Neural crest cell (in vitro differentiated cells): ENCODE measurements around the gene SYT14. TPM values are rescaled to one million over a fixed set of nuclear protein-coding genes. Genes with fewer than 3 reads are reported as not detected.

ENCODE experiments used
- DNase-seq: peaks from one replicate; pipeline ENCODE4 v3.0.0; 2021; ENCODE audit warnings: low read depth, mixed read lengths, low spot score
- H3K27ac Mint-ChIP-seq: one replicate; pipeline ENCODE4 v1.8.0; 2021; ENCODE audit warnings: mild to moderate bottlenecking, mixed read lengths; ENCODE audit not compliant: unreplicated experiment
- H3K27me3 Mint-ChIP-seq: 2 replicates; pipeline ENCODE4 v1.8.0; 2021; ENCODE audit warnings: low read depth, mild to moderate bottlenecking, mixed read lengths
- H3K36me3 Mint-ChIP-seq: 2 replicates; pipeline ENCODE4 v1.8.0; 2021; ENCODE audit warnings: low read depth, mild to moderate bottlenecking, mixed read lengths
- H3K4me1 Mint-ChIP-seq: 2 replicates; pipeline ENCODE4 v1.8.0; 2021; ENCODE audit warnings: mixed read lengths
- H3K4me3 Mint-ChIP-seq: one replicate; pipeline ENCODE4 v1.8.0; 2021; ENCODE audit warnings: mild to moderate bottlenecking, mixed read lengths
- H3K9me3 Mint-ChIP-seq: 2 replicates; pipeline ENCODE4 v1.8.0; 2021; ENCODE audit warnings: mixed read lengths
- total RNA-seq: library from RNA; stranded (reverse); gene quantifications from 2 replicates; pipeline ENCODE4 v1.2.1, GENCODE V29; 2021
- TF ChIP-seq, protein P1 (sequence below): fragments of 200-600 bp; sonication (generic); conservative IDR thresholded peaks from 2 replicates; pipeline ENCODE4 v1.5.0; 2021; ENCODE audit warnings: antibody characterized with exemption, mild to moderate bottlenecking

The SYT14 gene
- total RNA-seq, 1 donor from 2014 or later: 3.6 TPM

DNA sequence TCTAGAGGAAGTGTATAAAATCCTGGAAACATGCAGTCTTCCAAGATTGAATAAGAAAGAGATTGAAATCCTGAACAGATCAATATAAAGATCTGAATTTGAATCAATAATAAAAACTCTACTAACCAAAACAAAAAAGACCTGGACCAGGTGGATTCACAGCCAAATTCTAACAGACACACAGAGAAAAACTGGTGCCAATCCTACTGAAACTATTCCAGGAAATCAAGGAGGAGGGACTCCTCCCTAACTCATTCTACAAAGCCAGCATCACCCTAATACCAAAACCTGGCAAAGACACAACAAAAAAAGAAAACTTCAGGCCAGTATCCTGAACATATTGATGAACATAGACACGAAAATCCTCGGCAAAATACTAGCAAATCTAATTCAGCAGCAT, 58.3 kb downstream of the SYT14 start:
- Mint-ChIP-seq H3K4me1 (peaks cover 3% of the 10 kb centered on the region), H3K27me3 (peaks cover 2% of the 10 kb centered on the region), H3K36me3 (no peaks in the 10 kb centered on the region), H3K27ac (no peak overlapping the region), H3K9me3 (no peaks in the 10 kb centered on the region), H3K4me3 (no peak overlapping the region)
- TF ChIP-seq, protein P1, sequence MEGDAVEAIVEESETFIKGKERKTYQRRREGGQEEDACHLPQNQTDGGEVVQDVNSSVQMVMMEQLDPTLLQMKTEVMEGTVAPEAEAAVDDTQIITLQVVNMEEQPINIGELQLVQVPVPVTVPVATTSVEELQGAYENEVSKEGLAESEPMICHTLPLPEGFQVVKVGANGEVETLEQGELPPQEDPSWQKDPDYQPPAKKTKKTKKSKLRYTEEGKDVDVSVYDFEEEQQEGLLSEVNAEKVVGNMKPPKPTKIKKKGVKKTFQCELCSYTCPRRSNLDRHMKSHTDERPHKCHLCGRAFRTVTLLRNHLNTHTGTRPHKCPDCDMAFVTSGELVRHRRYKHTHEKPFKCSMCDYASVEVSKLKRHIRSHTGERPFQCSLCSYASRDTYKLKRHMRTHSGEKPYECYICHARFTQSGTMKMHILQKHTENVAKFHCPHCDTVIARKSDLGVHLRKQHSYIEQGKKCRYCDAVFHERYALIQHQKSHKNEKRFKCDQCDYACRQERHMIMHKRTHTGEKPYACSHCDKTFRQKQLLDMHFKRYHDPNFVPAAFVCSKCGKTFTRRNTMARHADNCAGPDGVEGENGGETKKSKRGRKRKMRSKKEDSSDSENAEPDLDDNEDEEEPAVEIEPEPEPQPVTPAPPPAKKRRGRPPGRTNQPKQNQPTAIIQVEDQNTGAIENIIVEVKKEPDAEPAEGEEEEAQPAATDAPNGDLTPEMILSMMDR: no peak
- no peak for DNase-seq

DNA sequence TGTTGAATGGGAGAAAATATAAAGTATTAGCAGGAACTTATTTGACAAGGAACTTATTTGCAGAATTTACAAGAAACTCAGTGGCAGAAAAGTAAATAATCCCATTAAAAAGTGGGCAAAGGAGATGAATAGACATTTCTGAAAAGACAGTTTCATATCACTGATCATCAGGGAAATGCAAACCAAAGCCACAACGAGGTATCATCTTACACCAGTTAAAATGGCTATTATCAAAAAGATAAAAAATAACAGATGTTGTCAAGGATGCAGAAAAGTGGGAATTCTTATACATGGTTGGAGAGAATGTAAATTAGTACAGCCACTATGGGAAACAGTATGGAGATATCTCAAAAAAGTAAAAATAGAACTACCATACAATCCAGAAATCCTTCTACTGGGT, 61.0 kb downstream of the SYT14 start:
- DNase-seq: no peak
- H3K9me3 Mint-ChIP-seq: no peaks in the 10 kb centered on the region
- H3K4me3 Mint-ChIP-seq: no peak overlapping the region
- H3K27me3 Mint-ChIP-seq: peaks cover 2% of the 10 kb centered on the region
- no peaks in the 10 kb centered on the region for H3K36me3 Mint-ChIP-seq
- H3K27ac Mint-ChIP-seq: no peak overlapping the region
- TF ChIP-seq, protein P1: no peak
- no peaks in the 10 kb centered on the region for H3K4me1 Mint-ChIP-seq

DNA sequence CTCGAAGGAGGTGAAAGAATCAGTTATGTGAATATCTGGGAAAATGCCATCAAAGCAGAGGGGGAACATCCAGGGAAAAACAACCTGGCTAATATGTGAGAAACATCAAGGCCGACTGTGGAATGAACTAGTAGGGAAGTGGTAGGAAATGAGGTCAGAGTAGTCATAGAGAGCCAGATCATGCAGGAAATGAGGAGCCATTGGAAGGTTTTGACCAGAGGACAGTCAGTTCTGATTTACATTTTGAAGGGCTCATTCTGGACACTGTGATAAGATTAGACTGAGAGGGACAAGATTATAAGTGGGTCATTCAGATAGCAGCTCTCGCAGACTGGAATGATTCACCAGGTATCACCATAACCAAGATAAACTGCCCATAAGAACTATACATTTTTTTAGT, 63.7 kb downstream of the SYT14 start:
- no peak for DNase-seq
- no peaks in the 10 kb centered on the region for H3K4me1 Mint-ChIP-seq
- H3K4me3 Mint-ChIP-seq: no peak overlapping the region
- H3K27me3 Mint-ChIP-seq: no peaks in the 10 kb centered on the region
- H3K27ac Mint-ChIP-seq: no peak overlapping the region
- no peaks in the 10 kb centered on the region for H3K36me3 Mint-ChIP-seq
- TF ChIP-seq, protein P1: no peak
- no peaks in the 10 kb centered on the region for H3K9me3 Mint-ChIP-seq

DNA sequence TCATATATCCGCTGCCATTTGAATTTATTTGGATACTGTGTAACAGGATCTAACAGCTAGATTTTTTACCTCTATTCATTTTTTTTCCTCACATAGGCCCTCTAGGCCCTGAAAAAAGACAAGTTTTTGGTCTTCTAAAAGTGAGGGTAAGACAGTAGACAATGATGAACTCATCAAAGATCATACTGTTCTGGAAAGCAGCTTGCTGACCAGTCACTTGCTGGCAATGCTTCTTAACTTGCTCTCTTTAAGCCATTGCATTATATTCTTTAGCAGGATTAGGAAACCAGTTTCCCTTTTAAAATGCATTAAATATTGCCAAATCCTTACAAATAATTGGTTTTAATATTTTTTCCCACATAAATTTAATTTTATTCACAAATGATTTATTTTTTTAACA, 65.5 kb downstream of the SYT14 start:
- Mint-ChIP-seq H3K4me1 (no peaks in the 10 kb centered on the region), H3K36me3 (no peaks in the 10 kb centered on the region), H3K27ac (no peak overlapping the region), H3K9me3 (no peaks in the 10 kb centered on the region), H3K4me3 (no peak overlapping the region), H3K27me3 (no peaks in the 10 kb centered on the region)
- TF ChIP-seq, protein P1: no peak
- DNase-seq: no peak

DNA sequence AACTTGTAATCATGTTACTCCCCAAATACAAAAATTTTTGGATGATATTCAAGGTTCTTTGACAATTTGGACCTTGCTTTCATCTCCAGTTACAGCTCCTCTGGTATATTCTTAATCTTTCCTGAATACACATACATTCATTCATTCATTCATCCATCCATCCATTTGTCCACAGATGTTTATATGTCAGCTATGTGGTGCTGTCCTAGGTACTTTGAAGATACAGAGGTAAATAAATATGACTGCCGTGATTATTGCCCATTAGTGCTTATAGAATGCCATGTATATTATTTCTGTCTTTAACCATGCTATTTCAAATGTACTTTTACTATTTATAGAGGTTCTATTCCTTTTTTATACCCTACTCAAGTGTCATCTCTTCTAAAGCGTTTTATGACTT, 72.1 kb downstream of the SYT14 start:
- Mint-ChIP-seq H3K9me3 (no peaks in the 10 kb centered on the region), H3K4me1 (no peaks in the 10 kb centered on the region), H3K27ac (no peak overlapping the region), H3K36me3 (no peaks in the 10 kb centered on the region), H3K4me3 (no peak overlapping the region), H3K27me3 (no peaks in the 10 kb centered on the region)
- TF ChIP-seq, protein P1: no peak
- no peak for DNase-seq
